NCI-H2227 (cell line): Measurements from ENCODE around the gene SHH.

ENCODE experiments used
- DNase-seq: peaks from one replicate; lab custom pipeline; 2025; ENCODE audit not compliant: unreplicated experiment; lab: John Stamatoyannopoulos, UW

SHH gene

DNA sequence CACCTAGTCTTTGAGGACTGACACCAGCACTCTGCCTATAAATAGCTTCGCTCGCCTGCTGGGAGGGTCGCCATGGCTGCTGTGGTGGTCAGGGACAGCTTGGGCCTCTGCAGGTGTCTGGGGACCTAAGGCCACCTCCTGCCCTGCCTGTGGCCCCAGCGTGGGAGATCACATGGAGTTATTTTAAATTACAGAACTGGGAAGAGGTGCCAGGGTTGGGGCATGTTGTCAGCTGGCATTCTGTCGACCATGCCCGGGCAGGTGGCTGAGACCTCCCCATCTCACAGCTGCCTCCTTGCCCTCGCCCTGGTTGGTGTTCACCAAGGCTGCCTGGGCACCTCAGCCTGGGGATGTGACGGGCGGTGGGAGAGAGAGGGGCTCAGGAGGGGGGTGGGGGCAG is 18.1 kb downstream of the SHH start:
- DNase-seq: no peak

DNA sequence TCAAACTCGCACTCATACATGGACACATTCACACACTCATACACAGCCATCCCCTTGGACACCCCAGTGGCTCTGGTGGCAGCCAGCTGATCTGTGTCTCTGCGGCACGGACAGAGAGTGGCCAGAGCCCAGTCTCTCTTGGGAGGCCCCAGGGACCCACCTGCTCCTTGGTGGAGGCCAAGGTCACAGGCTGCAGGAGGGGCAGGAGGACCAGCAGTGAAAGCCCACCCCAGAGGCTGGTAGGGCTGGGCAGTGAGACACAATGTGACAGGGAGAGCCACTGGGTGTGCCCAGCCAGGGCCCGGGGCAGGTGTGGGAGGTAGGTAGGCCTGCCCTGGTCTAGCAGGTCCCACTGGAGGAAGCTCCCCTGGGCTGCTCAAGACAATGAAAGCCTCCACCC is 18.5 kb downstream of the SHH start:
- DNase-seq: no peak

DNA sequence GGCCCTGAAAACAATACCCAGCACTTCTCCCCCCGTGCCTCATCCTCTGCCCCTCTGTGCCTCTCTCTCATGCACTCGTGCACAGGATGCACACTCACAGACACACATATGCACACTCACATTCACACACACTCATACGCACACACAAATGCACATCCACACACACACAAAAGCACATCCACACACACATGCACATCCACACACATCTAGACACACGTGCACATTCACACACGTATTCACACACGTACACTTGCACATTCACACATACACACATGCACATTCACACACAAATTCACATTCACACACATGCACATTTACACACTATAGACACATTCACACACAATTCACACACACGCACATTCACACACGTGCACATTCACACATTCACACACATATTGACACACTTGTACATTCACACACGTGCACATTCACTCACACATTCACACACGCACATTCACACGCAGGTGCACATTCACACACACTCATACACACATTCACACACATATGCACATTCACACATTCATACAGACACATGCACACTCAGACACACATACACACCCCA is 19.2 kb downstream of the SHH start:
- DNase-seq: no peak

DNA sequence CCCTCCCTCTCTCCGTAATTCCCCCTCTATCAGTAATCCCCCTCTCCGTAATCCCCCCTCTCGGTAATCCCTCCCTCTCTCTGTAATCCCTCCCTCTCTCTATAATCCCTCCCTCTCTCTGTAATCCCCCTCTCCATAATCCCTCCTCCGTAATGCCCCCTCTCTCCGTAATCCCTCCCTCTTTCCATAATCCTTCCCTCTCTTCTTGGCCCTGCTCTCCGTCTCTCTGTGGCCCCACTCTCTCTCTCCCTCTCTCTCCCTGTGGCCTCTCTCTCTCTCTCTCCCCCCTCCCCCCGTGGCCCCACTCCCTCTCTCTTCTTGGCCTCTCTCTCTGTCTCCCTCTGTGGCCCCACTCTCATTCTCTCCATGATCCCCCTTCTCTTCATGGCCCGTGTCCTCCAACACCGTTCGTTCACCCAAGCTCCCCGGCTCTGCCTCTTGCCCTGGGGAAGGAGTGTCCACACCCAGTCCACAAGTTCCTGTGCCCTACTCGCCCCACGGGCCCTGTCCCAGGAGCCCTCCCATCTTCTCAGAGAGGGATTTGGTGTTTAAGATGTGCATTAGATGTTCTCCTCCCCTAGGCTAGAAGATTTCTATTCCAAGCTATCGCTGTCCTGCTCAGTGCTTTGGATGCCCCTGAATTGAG is 19.8 kb downstream of the SHH start:
- DNase-seq: no peak

DNA sequence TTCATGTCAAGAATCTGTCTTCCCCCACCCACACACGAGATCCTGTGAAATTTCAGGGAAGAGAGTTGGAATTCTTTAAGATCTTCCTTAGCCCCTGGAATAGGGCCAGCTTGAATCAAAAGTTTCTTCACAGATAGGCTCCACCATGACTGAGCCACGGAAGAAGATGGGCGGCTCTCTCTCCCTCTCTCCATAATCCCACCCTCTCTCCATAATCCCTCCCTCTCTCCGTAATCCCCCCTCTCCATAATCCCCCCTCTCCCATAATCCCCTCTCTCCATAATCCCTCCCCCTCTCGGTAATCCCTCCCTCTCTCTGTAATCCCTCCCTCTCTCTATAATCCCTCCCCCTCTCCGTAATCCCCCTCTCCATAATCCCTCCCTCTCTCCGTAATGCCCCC is 20.4 kb downstream of the SHH start:
- no peak for DNase-seq

DNA sequence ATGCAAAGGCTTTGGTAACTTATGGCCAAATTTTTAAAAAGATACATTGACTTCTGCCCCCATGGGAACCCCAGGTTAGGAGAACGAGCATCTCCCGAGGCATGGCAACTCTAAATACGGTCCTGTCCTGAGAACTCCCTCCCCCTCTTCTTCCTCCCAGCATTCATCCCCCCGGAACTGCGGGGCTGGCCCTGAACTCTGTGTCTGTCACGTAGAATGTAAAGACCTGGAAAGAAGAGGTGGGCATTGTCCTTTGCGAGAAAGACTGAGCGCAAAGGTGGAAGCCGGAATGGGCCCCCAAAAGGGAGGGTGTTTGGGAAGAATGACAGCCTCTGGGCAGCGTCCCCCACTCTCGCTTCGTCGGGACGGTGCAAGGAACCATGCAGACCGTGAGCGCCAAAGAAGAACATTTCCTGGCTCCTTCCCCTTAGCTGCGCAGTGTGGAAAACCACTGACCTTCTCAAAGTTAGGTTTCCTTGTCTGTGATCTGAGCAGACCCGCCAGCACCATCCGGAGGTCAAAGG is 21.0 kb downstream of the SHH start:
- no peak for DNase-seq

DNA sequence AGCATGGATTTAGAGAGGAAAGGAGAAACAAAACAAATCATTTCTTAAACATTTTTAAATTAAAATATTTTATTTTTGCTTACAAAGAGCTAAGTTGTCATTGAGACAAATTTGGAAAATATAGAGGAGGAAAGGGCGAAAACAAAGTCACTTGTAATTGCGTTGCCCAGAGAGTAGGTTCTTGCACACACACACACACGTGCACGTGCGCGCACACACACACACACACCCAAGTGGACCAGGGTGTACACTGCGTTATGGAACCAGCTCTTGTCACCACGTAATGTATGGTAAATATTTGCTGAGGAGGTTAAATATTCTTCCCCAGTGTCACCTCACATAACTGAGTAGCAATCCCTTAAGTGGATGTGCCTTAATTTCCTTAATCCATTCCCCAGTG is 21.6 kb downstream of the SHH start:
- DNase-seq: no peak

DNA sequence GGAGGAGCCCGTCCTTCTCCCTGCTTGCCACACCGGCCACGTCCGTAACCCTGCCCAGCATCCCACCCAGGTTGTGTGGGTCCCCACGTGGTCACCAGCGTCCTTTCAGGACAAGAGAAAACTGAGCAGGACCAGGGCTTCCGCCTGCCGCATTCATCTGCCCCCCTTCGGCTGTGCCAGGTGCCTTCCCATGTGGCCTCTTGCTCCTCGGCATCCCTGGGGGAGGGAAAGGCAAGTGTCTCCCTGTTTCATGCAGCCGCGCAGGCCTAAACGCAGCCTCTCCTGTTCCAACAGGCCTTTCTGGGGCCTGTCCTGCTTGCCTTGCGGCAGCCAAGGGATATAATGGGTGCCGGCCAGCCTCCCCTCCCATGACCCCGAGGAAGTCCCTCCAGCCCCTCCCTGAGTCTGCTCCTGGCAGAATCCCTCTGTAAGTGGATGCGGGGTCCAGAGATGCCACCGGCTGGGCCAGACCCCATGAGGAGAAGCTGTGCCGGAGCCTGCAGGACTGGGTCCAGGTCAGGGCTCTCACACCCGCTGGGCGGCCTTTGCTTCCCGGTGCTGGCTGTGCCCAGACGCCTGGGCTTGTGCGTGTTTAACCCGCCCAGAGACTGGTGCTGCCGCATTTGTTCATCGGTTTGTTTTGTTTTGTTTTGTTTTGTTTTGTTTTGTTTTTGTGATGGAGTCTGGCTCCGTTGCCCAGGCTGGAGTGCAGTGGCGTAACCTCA is 23.1 kb downstream of the SHH start:
- no peak for DNase-seq

DNA sequence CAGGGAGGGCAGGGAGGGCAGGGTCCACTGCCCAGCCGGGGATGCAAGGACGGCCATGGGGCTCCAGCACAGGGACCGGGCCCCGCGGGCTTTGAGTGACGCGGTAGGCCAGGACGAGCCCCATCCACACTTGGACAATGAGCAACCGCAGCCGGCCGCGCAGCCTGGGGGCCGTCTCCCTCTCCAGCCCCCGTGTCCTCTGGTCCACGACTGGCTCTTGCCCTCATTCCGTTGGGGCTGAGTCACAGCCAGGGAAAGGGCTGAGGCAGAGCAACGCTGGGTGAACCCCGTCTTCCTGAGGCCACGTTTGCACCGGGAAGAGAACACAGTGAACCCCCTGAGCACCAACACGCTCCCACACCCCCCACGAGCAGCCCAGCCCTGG is 23.7 kb downstream of the SHH start:
- DNase-seq: no peak

DNA sequence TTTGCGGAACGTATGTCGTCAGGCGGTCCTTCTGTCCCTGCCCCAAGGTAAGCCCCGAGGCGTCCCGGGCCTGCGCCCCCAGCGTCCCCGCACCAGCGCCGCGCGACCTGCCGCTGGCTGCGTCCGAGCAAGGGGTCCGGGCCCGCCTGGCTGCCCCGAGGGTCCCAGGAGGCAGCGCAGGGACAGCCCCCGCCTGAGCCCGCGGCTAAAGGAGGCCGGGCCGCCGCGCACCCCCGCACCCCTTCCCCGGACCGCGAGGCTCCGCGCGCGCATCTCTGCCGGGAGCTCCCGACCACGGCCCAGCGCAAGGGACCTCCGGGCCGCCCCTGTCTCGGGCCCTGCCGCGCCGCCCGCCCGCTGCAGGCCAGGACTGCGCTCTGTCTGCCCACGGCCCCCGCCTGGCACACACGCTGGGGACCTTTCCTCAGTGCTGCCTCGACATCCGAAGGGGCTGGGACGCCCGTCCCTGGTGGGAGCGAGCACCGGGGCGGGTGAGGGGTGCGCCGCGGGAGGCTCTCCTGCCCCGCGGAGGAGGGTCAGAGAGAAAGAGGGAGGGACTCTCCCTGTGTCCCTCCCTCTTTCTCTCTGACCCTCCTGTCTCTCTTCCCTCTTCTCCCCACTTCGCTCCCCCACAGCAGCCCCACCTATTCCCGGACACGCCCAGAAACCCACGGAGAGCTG is 25.0 kb downstream of the SHH start:
- DNase-seq: peak; percentile 30

DNA sequence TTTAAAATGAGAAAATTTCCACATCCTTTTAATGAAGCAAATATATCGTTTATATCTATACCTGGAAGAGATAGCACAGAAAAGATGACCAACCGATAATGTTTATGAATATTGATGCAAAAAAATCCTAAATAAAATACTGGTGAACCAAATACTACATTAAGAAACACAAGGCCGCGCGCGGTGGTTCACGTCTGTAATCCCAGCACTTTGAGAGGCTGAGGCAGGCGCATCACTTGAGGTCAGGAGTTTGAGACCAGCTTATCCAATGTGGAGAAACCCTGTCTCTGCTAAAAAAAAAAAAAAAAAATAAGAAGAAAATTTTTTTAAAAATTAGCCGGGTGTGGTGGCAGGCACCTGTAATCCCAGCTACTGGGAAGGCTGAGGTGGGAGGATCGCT is 25.8 kb downstream of the SHH start:
- DNase-seq: no peak

DNA sequence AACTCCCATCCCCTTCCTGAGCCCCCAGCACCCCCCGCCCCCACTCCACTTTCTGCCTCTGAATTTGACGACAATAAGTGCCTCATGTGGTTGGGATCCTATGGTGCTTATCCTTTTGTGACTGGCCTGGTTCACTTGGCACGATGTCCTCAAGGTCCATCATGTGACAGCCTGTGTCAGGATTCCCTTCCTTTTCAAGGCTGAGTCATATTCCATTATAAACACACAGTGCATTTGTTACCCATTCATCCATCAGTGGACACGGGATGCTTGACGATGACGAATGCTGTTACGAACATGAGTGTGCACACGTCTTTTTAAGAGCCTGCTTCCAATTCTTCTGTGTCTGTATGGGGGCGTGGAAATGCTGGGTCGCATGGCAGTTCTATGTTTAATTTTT is 26.7 kb downstream of the SHH start:
- DNase-seq: no peak

DNA sequence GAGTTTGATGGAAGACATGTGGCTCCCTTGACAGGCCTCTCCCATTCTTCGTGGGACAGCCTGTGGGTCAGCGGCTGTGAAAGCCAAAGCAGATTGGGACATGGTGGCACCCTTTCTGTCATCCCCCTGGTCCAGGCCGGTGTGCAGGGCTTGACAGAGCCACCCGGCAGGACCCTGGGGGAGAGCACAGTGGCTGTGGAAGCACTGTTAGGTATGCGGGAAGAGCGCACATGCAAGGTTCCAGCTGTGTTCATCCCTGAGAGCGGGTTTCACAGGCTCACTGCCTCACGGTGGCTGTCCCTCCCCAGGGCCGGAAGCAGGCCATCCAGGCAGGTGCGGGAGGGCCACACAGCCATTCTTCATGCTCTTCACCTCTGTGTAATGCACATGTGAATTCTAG is 29.8 kb downstream of the SHH start:
- DNase-seq: no peak

DNA sequence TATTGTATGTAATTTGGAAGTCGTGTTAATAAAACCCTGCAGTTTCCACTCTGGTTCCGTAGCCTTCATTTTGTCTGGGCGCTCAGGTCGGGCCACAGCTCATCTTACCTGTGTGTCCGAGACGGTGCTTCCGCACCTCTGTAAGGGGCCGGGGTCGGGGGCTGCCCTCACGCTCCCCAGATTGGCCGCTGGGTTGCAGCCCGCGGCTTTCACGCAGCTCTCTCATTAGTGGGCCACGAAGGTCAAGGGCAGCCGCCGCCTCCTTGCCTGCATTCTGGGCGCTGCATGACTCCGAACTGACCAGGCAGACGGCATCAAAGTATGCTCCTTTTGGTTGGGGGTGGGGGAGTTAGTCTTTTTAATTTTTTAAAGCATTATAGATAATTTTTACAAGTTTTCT is 30.8 kb downstream of the SHH start:
- no peak for DNase-seq

DNA sequence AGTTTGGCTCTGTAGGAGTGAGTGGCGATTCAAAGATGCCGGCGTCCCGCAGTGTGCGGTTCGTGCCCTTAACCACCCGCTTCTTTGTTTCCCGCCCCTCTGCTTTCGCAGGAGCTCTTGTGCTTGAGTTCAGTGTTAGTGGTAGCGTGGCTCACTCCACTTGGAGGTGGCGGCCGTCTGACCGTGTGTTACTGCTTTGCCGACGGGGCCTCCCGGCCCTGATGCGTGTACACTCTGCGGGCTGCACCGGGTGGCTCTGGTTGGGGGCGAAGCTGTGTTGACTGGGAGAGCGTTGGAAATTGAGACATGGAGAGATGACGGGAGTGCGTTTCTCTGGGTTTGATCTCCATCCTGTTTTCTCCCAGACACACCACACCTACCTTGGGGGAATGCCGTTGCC is 31.4 kb downstream of the SHH start:
- DNase-seq: no peak

DNA sequence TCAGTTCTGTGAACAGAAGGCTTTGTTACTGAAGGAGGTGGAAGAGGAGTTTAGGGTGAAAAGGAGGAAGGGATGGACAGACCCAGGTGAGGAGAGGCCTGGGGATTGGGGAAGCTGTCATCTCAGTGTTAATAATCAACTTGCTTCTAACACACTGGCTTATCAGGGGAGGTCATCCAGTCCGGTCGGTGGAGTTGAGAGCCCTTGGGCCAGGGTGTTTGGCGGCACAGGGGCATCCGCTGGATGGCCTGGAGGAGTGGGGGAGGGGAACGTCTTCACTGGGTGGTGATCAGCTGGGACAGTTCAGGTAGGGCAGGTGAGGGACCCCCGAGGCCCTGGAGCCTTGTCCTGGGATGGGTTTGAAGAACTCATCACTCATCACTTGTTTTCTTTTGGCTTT is 33.9 kb downstream of the SHH start:
- no peak for DNase-seq

DNA sequence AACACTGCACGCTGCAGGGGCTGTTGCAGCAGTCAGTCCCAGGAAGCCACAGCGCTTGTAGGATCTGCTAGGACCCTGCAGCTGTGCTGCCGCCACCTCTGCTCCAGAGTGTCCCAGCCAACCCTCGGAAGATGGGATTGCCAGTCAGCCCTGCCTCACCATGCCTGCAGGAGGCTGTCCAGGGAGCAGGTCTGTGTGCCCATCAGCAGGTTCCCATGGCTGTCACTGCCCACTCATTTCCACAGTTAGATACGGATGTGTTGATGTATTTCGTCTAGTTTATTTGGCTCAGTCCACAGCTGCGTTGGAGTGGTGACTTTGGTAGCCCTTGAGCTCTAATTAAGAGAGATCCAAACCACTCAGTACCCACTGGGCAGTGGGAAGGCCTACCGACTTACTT is 35.7 kb downstream of the SHH start:
- DNase-seq: no peak

DNA sequence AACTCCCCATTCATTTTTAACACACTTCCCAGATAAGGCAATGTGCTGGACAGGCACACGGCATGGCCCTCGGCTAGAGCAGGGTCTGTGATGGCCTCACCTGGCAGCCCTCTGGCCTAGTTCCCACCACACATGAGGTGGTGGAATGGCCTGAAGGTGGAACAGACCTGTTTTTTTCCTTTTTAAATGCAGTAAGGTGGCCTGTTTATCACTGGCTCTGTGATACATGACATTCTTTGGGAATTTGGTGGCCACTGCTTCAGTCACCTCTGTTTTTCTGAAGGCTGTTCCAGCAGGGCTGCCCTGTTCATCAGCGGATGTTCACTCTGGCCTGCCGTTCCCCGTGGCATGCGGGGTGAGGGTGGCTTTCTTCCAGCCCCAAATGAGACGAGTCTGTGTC is 36.6 kb downstream of the SHH start:
- no peak for DNase-seq

DNA sequence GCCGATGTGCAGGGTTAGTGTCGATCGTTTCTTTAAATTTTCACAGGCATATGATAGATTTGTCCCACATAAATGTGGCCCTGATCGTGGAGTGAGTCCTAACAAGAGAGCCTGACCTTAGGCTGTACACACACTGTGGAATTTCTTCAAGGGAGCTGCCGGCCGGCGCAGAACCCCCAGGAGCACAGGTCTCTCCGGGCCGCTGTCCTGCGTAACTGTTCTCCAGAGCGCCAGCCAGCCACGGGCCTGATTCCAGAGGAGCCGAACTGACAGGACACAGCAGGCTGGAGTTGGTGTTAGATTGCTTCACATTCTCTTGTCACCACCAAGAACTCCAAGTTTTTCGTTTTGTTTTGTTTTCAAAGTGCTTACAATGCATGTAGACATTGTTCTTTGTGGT is 37.3 kb downstream of the SHH start:
- DNase-seq: no peak

DNA sequence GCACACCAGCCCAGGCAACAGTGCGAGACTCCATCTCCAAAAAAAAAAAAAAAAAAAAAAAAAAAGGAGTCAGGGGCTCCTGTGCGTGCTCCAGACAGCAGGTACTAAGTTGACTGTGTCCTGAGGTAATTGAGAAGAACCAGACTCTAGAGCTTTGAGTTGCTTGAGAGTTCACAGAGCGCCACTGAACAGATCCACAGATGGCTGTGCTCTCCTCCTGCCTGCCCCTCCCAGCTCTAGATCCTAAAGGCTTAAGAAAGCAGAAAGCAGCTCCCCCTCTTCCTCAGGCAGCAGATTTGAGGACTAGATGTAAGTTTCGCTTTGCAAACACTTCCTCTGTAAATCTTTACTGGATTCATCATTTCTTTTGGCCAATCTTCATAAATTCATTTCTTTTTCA is 38.7 kb downstream of the SHH start:
- DNase-seq: no peak

DNA sequence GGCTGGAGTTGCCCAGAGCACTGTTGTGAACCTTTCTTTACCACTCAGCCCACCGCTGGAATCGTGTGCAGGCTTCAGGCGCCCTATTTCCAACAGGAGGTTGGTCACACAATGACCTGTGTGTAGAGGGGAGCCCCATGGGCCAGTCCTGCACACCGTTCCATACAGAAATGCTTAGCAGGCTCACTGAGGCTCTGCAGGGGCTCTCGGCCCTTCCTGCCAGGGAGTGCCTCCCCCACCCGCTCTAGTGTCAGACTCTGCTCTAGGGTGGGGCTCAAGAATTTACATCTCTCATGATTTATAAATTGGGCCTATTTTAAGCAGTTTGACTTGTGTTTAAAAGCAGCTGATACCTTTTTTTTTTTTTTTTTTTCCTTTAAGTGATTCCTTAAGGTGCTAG is 42.0 kb downstream of the SHH start:
- DNase-seq: no peak

DNA sequence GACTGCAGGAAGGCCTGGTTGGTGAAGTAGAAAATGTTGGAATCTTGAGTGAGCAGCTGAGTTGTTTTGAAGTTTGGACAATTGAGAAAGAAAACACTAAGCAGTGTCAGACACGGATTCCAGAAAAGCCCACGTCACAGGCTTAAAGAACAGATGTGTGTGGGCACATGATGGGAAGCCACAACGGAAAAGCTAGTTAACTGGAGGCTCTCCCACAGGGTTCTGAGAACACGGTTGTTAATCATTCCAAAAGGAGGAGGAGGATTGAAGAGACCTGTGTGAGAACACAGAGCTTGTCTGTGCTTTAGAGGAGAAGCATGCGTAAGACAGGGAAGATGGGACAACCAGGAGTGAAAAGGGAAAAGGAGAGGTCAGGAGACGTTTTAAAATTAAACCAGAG is 42.6 kb downstream of the SHH start:
- DNase-seq: no peak
